Measurements from ENCODE around the gene TSHZ1. TPM values are rescaled to one million over a fixed set of nuclear protein-coding genes. Genes with fewer than 3 reads are reported as not detected.

The TSHZ1 gene
- polyA plus RNA-seq, 1 of the 3 experiments (the other 2 are of a cell fraction): 2.6 TPM

DNA sequence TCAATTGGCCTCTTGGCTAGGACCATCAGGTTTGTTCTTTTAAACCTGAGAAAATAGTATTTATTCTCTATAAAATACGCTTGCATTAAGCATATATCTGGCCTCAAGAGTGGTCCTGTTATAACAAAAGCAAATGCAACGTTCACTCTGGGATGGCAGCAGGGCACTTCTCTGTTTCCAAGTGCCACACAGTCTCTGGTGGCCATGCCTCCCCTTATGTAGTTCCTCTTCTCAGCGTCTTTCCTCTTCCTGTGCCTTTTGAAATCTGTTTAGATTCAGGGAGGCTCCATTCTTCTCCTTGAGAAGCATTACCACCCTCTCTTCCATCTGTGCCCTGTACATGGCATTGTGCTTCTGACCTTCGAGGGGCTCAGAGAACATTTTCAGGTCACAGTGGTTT is 51.9 kb downstream of the TSHZ1 start:
- no peak for TF ChIP-seq FOSL2 (IDR thresholded peaks at IDR 0.05; ENCODE audit: borderline replicate concordance, low read depth)
- TF ChIP-seq TEAD4 (IDR thresholded peaks at IDR 0.05; ENCODE audit: borderline replicate concordance, insufficient read depth): no peak
- no peak for TF ChIP-seq NFIC (IDR thresholded peaks at IDR 0.05; ENCODE audit: borderline replicate concordance)
- POLR2A ChIA-PET: no interaction called here

GRCh38 chr18:75264195-75264594 is 53.6 kb downstream of the TSHZ1 start:
- Histone ChIP-seq H3K36me3 (replicated peaks in 1 of 2; ENCODE audit: control insufficient read depth in 1 of 2, insufficient read depth in 2 of 2, low read length in 1 of 2) (no peaks in the 10 kb centered on the region), H3F3A (replicated peaks; ENCODE audit: insufficient read depth) (no peaks in the 10 kb centered on the region), H4K20me1 (ENCODE audit: insufficient read depth) (no peaks in the 10 kb centered on the region), H3K27me3 (ENCODE audit: insufficient read depth) (no peaks in the 10 kb centered on the region), H3K9ac (no peak overlapping the region), H3K9me3 (no peaks in the 10 kb centered on the region), H3K27ac (ENCODE audit: low read depth in 2 of 2, low read length in 1 of 2) (peak overlapping the region in 1 of 2 experiments; percentile 22; a peak in 1 of 4 replicates), H2AFZ (ENCODE audit: low read depth) (no peak overlapping the region), H3K4me1 (ENCODE audit: control insufficient read depth in 1 of 2, insufficient read depth in 2 of 2, low read depth in 1 of 2, low read length in 1 of 2) (peaks cover 0 to 22% of the 10 kb centered on the region in 2 experiments; a peak in 2 of 4 replicates), H3K4me2 (peak overlapping the region; percentile 9; the same call in 1 of the 2 replicates), H3K9me2 (no peaks in the 10 kb centered on the region), H3K4me3 (ENCODE audit: low read depth in 2 of 2, low read length in 1 of 2) (no peak overlapping the region), H3K79me2 (ENCODE audit: insufficient read depth) (no peaks in the 10 kb centered on the region)
- TF ChIP-seq CHD2 (IDR thresholded peaks at IDR 0.05; ENCODE audit: low read length, partially characterized antibody): peak; percentile 23
- peak; percentile 67; the same call in 1 of the 2 replicates for TF ChIP-seq MXI1 (IDR thresholded peaks at IDR 0.05; ENCODE audit: low read depth, low read length)
- TF ChIP-seq MEF2A (IDR thresholded peaks at IDR 0.05; ENCODE audit: borderline replicate concordance, low read depth): no peak
- TF ChIP-seq, protein P1, sequence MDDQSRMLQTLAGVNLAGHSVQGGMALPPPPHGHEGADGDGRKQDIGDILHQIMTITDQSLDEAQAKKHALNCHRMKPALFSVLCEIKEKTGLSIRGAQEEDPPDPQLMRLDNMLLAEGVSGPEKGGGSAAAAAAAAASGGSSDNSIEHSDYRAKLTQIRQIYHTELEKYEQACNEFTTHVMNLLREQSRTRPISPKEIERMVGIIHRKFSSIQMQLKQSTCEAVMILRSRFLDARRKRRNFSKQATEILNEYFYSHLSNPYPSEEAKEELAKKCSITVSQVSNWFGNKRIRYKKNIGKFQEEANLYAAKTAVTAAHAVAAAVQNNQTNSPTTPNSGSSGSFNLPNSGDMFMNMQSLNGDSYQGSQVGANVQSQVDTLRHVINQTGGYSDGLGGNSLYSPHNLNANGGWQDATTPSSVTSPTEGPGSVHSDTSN (IDR thresholded peaks at IDR 0.05): no peak
- TF ChIP-seq TEAD4 (IDR thresholded peaks at IDR 0.05; ENCODE audit: borderline replicate concordance, insufficient read depth): no peak
- peak; percentile 54 for TF ChIP-seq GATA2 (CRISPR knock-in tag; IDR thresholded peaks at IDR 0.05)
- no peak for TF ChIP-seq YY1 (IDR thresholded peaks at IDR 0.05; ENCODE audit: low read depth)
- peak; percentile 72; the same call in 1 of the 2 replicates for TF ChIP-seq RCOR1 (IDR thresholded peaks at IDR 0.05; ENCODE audit: low read length)
- peak in 1 of 2 experiments; percentile 41; a peak in 1 of 4 replicates for TF ChIP-seq EP300 (IDR thresholded peaks at IDR 0.05; ENCODE audit: borderline replicate concordance in 1 of 2, low read depth in 1 of 2, low read length in 1 of 2)
- TF ChIP-seq TAF1 (IDR thresholded peaks at IDR 0.05; ENCODE audit: borderline replicate concordance, low read depth, low read length): no peak
- no peak for TF ChIP-seq ZBTB33 (IDR thresholded peaks at IDR 0.05; ENCODE audit: borderline replicate concordance, low read depth)
- POLR2A ChIA-PET: interaction anchor here (0.6 kb wide), 1 partner anchor 108 kb away, joined by 7 read pairs; no protein-coding TSS in a partner anchor
- CTCF ChIA-PET: interaction anchor here (0.6 to 3.2 kb wide), 2 partner anchors 9 to 238 kb away, joined by 3 to 10 read pairs; no protein-coding TSS in a partner anchor
- WGBS (ENCODE audit: low lambda C conversion rate): 27% methylated on average over 6 of the region's 6 CpGs
- DNase-seq: peak; percentile 49

More for the DNA sequence above, 51.9 kb downstream of the TSHZ1 start:
- H3K9ac ChIP-seq: no peak overlapping the region
- no peak overlapping the region for H2AFZ ChIP-seq (ENCODE audit: low read depth)
- no peak overlapping the region for H3K4me2 ChIP-seq
- H4K20me1 ChIP-seq (ENCODE audit: insufficient read depth): no peaks in the 10 kb centered on the region
- peaks cover 0 to 20% of the 10 kb centered on the region in 2 experiments; a peak in 2 of 4 replicates for H3K4me1 ChIP-seq (ENCODE audit: control insufficient read depth in 1 of 2, insufficient read depth in 2 of 2, low read depth in 1 of 2, low read length in 1 of 2)
- 91% methylated on average over 4 of the region's 4 CpGs for WGBS (ENCODE audit: low lambda C conversion rate)
- no peaks in the 10 kb centered on the region for H3K36me3 ChIP-seq (replicated peaks in 1 of 2; ENCODE audit: control insufficient read depth in 1 of 2, insufficient read depth in 2 of 2, low read length in 1 of 2)
- CTCF ChIA-PET: interaction anchor here (1.4 kb wide), 1 partner anchor 217 kb away, joined by 3 read pairs; no protein-coding TSS in a partner anchor
- no peaks in the 10 kb centered on the region for H3K27me3 ChIP-seq (ENCODE audit: insufficient read depth)
- H3K4me3 ChIP-seq (ENCODE audit: low read depth in 2 of 2, low read length in 1 of 2): no peak overlapping the region
- no peaks in the 10 kb centered on the region for H3K9me2 ChIP-seq
- no peak overlapping the region for H3K27ac ChIP-seq (ENCODE audit: low read depth in 2 of 2, low read length in 1 of 2)
- H3K79me2 ChIP-seq (ENCODE audit: insufficient read depth): no peaks in the 10 kb centered on the region
- DNase-seq: no peak
- no peaks in the 10 kb centered on the region for H3K9me3 ChIP-seq
- no peaks in the 10 kb centered on the region for H3F3A ChIP-seq (replicated peaks; ENCODE audit: insufficient read depth)

Data from SK-N-SH (cell line).